NCI-H446 treated with DMSO at 0.1 percent for 48 hours (cell line): ENCODE measurements around the gene CDKAL1.

ENCODE experiments used
- DNase-seq: peaks from one replicate; lab custom pipeline; 2025; lab: John Stamatoyannopoulos, UW

Gene CDKAL1

DNA sequence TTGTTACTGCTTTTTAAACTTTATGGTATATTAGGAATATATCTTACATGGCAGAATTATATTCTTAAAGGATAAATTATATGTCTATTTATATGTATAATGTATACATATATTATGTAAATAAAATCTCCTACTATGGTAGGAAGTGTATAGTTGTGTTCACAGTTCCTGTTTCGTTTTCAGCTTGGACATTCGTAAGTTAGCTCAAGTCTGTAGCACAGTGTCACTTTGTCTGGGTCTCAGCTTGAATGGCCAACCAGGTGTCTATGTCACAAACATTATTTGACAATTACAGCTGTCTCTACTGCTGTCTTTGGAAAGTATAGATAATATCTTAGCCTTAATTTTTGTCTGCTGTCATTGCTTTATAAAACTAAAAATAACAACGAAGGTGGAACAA is 303.9 kb downstream of the CDKAL1 start:
- DNase-seq, result no peak

DNA sequence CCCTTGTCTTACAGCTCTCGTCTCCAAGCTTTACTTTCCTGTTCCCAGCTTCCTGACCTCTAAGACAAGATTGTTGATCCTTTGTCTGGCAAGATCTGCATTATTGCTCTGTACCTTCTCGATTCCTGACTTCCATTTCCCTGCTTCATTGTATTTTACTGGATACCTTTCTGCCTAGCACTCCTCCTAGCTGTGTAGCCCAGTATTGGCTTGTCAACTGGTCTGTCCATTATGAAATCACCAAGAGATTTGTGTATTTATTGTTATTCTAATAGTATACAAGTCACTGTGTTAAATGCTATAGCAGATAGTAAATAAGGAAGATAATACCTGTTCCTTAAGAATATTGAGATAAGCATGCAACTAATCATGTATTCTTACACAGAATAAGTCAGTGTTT is 305.4 kb downstream of the CDKAL1 start:
- no peak for DNase-seq

DNA sequence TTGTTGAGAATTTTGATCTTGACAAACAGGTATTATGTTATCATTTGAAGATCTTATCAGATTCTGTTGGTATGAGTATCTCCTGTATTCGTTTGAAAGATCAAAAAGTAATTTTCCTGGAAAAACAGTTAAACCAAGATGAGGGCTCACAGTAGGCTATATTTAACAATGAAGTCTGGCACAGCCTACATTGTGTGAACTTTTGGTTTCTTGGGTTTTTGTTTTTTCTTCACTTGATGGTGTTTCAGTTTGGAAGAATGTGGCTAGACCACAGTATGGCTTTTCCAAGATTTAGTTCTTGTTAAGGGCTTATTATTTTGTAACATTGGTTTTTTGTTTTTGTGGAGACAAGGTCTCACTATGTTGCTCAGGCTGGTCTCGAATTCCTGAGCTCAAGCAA is 306.4 kb downstream of the CDKAL1 start:
- no peak for DNase-seq

DNA sequence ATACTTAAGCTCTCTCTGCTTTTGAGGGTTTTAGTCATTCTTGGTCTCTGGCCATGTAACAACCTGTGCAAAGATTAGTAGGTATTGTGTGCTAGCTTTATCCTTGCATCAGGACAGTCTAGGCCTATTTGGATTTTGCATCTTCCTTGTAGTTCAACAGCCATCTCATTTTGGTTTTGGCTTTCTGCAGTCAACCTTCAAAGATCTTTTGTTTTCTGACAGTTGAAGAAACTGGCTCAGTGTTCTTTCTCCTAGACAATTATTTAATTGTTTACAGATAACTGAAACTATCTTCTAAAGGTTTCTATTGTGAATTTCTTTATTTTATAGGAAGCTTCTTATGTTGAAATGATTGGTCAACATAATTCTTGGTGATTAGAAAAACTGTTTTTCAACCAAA is 307.5 kb downstream of the CDKAL1 start:
- DNase-seq, result no peak

DNA sequence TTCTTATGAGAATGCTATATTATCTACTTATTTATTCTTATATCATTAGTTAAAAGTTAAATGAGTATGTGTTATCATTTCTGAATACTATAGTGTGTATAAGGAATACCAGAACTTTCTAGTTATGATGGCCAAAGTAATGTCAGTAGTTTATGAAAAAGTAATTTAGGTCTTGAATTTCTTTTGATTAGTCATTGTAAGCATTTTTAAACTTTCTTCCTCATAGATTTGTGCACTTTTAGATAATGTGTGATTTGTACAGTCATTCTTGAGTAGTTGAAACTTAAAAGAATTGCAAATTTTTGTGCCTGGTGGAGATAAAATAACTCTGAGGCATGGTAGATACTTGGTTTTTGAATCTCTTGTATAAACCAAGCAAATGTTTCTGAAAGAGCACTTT is 311.3 kb downstream of the CDKAL1 start:
- DNase-seq, result no peak

DNA sequence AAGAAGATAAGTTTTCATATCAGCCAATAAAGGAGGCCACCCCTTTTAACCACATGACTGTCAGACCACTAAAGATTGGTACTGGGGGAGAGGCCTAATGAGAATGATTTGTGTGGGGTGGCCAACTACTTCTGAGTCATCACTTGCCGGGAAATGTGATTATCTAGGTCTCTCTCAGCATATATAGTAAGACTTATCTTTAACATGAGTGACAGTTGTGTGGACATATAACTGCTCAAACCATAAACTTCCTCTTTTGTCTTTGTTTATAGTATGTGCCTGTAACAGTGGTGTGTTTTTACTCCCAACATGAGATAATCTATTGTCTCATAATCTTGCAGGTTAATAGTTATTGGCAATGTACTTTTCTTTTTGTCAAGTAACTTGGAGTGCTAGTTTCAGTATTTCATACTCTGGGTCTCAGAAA is 312.4 kb downstream of the CDKAL1 start:
- no peak for DNase-seq

DNA sequence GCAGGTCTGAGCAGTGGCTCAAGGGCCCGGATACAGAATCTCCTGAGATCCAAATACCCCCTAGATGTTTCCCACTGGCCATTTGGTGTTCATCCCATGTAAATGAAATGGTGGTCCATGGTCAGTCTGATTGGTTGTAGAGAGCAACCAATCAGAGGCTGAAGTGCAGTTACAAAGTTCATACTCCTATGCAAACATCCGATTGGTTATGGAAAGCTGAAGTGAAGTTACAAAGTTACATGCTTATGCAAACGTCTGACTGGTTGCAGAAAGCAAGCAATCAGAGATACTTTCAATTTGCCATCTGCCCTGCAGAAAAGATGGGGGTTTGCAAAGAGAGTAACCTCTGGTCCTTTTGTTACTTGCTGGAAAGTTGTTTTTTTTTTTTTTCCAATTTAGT is 313.6 kb downstream of the CDKAL1 start:
- no peak for DNase-seq

DNA sequence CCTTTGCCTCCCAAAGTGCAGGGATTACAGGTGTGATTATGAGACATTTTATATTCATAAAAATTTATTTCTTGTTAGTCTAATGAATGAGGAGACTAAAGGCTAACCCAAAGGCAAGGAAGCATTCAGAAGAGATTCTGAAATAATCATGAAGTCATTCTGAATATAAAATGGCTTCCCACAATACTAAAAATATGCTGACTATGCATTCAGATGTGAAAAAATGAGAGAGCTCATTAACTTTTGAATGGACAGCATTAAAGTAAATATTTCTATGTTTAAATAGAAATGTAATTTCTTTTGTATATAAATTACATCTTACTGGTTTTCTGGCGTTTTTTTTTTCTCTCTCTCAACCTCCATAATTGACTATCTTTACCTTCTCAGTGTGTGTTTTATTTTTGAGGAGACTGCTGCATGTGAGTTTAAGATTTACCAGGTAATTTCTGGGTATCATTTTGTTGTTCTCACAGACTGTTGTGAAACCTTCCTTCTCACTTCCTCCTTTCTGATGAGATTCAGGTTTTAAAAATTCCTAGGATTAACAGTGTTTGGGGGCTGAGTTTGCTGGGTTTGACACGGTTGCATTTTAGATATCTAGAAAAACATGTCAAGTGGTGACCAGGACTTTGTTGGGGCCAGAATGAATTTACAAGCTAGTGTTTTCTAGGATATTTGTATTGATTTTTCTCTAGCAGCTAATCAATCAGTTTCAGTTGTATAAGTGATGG is 316.6 kb downstream of the CDKAL1 start:
- no peak for DNase-seq

DNA sequence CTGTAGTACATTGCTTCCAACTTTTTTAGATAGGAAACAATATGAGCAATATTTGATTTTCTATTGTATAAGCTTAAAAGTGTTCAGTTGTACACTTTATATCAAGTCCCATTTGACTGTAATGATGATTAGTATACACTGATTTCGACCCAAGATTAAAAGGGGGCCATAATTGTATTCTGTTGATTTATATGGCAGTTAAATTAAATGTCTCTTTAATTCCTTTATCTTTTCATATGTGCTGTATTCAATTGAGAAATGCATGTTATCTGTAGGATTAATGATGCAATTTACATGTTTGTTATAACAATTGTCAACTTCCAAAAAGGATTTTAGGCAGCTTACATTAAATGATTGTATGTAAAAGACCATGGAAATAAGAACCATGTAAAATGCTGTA is 317.5 kb downstream of the CDKAL1 start:
- no peak for DNase-seq

DNA sequence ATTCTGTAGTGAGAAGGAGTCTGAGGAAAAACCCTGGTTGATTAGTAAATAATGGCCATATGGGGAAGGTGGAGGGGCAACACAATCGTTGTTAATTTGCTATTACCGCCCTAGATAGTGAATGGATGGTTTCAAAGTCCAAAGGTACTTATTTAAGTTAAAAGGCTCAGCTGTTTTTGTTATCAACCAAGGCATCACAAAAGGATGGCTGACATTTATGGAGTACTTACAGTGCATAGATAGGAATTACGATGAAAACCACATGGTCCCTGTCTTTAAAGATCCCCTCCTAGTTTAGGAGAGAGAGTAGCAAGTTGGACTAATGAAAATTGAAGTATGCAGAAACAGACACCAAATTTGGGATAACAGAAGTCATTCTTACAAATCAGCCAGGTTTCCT is 319.6 kb downstream of the CDKAL1 start:
- DNase-seq, result no peak

DNA sequence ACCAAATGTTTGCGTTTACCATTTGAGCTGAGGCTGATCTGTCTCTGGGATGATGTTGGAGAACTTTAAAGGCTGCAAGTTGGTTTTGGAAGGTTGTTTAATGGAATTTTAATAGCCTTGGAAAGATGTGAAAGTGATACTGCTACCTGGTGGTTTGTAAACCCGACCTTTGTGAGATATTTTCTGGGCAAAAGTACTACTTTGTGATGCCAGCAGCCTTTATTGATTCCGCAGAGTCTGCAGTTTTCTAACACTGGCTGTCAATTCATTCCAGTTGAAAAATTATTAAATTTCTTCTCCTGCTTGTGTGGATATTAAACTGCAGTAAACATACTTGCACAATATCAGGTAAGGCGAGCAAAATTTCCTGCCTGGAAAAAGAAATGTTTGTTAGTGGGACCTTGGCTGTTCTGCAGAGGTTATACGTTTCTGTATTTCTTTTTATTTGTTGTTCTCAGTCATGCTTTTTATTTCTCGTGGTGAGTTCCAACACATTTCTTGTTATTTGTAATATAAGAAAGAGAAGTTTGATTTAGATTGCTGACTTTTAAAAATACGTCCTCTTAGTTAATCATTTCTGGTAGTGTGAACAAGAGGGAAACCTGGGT is 322.5 kb downstream of the CDKAL1 start:
- no peak for DNase-seq

DNA sequence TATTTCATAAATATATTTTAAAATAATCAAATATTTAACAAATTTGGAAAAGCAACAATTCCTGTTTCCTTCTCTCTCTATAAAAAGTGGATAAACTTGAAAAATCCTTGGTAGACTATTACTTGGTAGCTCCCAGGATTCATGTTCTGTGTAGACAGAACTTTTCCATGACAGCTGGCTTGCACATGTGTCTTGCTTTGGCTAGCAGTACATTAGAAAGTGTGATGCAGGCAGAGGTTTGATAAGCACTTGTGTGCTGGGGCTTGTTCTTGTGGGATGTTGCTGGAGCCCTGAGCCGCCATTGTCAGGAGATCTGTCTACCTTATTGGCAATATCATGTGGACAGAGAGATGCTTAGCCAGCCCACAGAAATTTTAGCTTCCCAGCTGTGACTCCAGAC is 327.2 kb downstream of the CDKAL1 start:
- DNase-seq, result no peak

DNA sequence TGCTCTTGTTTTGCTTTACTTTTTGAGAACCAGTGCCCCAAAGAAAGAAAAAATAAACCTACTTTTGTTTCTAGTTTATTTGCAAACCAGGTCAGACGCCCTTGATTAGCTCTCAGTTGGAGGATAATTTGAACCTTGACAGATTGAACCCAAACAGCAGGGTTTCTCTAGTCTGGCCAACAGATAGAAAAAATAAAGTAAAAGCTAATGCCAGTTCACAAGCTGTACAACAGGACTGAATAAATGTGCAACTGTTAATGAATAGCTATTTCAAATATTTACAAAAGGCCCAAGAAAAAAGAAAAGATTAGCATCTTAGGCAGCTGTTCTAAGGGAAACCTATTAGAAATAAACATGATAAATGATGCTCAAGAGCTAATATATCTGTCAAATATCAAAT is 331.8 kb downstream of the CDKAL1 start:
- peak; percentile 80 for DNase-seq

DNA sequence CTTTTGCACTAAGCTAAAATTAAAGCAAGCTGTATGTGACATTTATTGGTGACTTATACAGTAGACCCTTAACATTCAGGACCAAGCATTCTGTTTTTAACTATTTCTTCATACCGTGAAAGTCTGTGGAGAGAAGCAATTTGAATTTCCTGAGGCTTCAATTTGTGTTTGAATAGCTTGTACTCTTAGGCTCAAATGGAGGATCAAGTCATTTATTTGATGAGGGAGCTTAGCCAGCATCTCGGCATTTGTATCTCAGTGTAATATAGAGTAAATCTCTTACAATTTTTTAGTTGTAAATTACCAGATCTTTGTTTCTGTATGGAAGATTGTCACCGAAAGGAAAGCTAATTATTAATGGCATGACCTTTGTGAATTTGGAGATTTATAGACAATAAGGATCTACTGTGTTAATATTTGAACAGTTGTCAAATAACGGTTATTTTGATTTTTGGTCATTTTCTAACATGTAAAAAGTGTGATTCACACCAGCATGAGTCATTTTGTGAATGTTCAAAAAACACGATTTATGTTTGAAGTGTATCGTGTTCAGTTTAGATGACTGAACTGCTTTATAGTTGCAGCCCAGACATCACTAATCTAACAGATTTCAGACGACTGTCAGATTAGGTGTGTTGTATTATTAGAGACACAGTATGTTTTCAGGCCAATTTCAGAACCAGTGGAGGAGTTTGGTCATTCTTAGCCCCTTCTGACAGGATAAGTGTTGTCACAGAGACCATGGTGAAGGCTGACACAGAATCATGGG is 332.9 kb downstream of the CDKAL1 start:
- no peak for DNase-seq

DNA sequence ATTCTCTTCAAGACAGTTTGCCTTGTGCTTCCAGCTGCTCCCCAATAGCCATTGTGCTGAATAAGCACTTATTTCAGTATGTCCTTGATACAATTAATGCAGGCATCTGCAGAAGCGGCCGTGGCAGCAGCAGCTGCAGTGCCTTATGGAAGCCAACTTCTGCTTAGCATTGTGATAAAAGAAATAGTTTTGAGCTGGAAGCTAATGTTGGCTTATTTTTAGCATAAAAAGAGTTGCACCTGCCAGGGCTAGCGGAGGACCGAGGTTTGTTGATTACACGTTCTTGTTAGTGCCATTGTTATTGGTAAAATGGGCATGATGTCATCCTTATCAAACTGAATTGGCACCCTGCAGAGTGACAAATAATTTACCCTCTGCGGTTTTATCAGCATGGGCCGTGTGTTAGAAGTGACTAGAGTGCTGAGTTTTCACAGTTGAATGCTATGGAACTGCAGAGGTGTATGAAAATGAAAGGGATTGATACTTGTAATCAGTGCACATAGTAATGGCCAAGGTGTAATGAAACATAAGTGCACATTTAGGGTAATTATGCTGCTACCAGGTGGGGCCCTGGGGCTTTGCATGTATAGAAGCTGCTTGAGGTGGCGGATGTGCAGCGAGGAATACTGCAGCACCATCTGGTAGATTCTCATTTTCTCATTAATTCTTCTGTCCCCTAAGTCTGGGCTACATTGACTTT is 334.3 kb downstream of the CDKAL1 start:
- peak; percentile 64 for DNase-seq

DNA sequence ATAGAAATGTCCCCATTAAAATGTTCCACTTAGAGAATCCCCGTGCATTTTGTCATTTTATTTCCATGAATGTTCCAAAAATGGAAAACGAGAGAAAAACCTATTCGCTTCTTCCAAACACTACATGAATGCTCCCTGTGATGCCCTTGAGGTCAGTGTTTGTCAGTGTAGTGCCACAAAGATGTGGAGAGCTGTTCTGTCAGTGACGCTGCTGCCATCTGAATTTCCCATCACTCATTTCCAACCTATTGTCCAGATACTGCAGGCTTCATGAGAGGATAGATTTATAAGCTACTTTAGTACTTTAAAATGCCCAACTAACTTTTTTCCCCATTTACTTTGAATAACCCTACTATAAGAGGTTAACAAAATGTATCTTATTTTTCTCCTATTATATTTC is 335.8 kb downstream of the CDKAL1 start:
- DNase-seq, result no peak

DNA sequence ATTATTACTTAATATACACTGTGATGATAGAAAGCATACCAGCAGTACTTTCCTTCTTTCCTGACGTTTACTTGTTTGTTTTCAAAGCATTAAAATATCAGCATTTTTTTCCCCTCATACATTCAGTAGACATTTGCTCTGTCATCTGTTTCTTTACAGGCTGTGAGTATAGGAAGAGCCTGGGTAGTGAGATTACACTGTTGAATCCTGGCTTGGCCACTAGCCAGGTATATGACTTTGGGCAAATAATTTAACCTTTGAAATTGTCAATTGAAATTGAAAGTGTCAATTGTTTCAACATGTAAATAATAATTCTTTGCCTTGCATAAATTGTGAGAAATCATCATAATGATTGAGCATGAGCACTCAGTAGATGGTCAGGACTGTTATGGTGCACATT is 336.2 kb downstream of the CDKAL1 start:
- DNase-seq, result no peak

DNA sequence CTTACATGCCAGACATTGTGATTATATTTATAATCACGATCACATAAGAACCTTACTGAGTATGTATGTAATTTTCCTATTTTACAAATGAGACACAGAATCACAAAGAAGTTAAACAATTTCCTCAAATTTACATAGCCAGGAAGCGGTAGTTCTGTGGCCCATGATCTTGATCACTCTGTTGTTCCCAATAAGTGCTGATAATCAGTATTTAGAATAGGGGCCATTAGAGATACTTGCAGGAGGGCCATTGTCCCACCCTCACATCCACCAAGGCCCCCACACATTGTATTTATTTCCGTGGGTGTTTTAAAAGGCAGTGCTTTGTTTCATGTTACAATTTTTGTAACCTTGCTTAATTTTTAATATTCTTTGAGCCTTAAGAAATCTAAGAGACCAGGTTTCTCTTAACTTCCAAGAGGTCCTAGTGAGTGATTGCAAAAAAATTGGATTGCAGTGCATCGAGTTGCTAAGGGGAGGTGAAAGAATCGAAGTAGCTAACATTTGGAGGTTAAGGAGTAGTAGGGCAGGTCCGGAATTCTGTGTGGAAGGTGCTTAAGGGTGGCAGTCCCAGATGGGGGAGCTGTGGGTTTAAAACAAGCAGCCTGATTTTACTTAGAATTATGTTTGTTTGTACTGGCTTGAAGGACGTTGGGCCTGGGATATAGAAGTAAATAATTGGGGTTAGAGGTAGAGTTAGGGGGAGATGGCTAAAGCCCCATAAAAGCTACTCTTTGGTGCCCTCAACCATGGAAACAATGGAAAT is 339.4 kb downstream of the CDKAL1 start:
- DNase-seq, result no peak

DNA sequence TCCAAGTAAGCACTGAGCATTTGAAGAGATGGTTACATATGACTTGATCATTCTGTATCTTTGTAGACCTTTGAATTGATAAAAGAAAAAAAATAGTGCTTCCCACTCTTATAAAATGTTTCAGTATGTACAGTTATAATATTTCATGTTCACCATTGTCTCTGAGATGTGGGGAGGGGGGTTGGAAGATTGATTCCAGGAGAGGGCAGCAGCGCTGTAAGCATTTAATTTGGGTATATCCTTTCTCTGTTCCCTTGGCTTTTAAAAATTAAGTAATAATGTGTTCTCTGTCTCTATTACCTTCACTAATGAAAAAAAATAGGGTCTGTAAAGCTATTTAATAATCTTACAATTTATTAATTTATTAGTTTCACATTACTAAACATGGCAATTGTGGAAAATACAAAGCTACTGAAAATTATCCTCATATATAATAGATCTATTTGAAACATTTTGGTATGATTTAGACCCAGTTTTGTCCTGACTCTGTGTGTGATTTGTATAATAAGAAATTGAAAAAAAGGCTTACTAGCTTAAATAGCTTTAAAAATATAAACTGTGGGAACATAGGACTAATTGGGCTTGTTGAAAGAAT is 341.2 kb downstream of the CDKAL1 start:
- DNase-seq, result peak; percentile 13

DNA sequence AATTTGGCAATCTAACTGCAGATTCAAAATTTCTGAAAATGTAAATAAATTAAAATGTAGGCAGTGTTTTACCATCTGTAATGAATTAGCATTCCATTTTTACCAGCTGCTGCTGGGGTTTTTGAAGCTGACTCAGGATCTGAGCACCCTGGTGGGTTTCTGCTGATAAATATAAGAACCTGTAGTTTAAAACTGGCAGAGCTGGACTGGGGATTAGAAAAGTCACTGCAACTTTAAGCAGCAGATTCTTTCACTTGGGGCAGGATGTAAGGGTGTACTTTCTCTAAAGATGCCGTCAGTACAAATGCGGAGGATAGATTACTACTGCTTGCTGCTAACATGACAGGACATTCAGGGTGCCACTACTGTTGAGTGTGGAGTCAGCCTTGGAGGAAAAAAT is 341.8 kb downstream of the CDKAL1 start:
- peak; percentile 14 for DNase-seq

DNA sequence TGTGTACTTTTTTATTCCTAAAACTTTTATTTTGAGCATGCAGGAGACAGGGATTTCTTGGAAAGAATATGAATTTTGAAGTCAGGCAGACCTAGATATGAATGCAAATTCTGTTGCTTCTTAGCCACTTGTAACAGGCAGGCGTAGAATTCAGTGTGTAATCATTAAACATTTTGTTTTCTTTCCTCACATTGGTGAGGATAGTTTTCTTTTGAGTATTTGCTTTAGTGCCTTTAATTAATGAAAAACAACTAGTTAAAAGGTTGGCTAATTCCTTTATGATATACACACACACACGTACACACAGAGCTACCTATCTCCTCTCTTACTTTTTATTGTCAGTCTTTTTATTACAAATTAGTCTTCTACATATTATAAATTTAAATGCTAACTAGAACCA is 342.3 kb downstream of the CDKAL1 start:
- DNase-seq, result no peak
